Activated B cell treated with CpG ODN at 0.5 μM for 24 hours (primary cell): ENCODE results near the gene IPO9. TPM values are rescaled to one million over a fixed set of nuclear protein-coding genes. Genes with fewer than 3 reads are reported as not detected.

Experiments used
- ATAC-seq: fragments of 200-7000 bp; cut with Tn5 transposase; one replicate; pipeline ENCODE4 v1.10.0; 2021; ENCODE audit warnings: low read depth, mild to moderate bottlenecking, moderate library complexity
- CTCF ChIA-PET: fragments of 350-600 bp; sonication (Branson Sonifier 250); formaldehyde crosslinking; loops from one replicate; lab custom pipeline; 2021; ENCODE audit warnings: antibody characterized with exemption; lab: Charles Lee
- POLR2A ChIA-PET: fragments of 350-600 bp; sonication (Branson Sonifier 250); formaldehyde crosslinking; loops from one replicate; lab custom pipeline; 2021; ENCODE audit warnings: antibody characterized with exemption; lab: Charles Lee
- DNase-seq: peaks from one replicate; pipeline ENCODE4 v3.0.0; 2022
- H3K27ac Mint-ChIP-seq: one replicate; pipeline ENCODE4 v1.8.0; 2020; ENCODE audit warnings: mixed read lengths
- H3K27me3 Mint-ChIP-seq: one replicate; pipeline ENCODE4 v1.8.0; 2021; ENCODE audit warnings: mixed read lengths
- H3K36me3 Mint-ChIP-seq: one replicate; pipeline ENCODE4 v1.8.0; 2021; ENCODE audit warnings: low read depth, mixed read lengths
- H3K4me1 Mint-ChIP-seq: one replicate; pipeline ENCODE4 v1.8.0; 2021; ENCODE audit warnings: mixed read lengths
- H3K4me3 Mint-ChIP-seq: one replicate; pipeline ENCODE4 v1.8.0; 2020; ENCODE audit warnings: mild to moderate bottlenecking, mixed read lengths
- H3K9me3 Mint-ChIP-seq: one replicate; pipeline ENCODE4 v1.8.0; 2020; ENCODE audit warnings: mixed read lengths
- CTCF ChIP-seq: fragments of 200-600 bp; IDR thresholded peaks from one replicate; pipeline ENCODE4 v1.8.0; 2022; ENCODE audit warnings: antibody characterized with exemption, mild to moderate bottlenecking
- intact Hi-C: fragments of 100-400 bp; cut with micrococcal nuclease; formaldehyde crosslinking; loops from one replicate; pipeline ENCODE4 v1.15.1; 2024
- total RNA-seq: library from RNA; stranded (reverse); gene quantifications from 2 replicates; pipeline ENCODE4 v1.2.3, GENCODE V29; 2022

Gene IPO9
- total RNA-seq, 1 donor from 2014 or later = 48.2 TPM

GRCh38 chr1:201907621-201908020 is 78.7 kb downstream of the IPO9 start:
- ATAC-seq (no peak), DNase-seq (no peak)
- H3K9me3 Mint-ChIP-seq = no peaks in the 10 kb centered on the region
- no peak for TF ChIP-seq CTCF
- no peaks in the 10 kb centered on the region for H3K4me1 Mint-ChIP-seq
- H3K4me3 Mint-ChIP-seq = no peak overlapping the region
- H3K27ac Mint-ChIP-seq = no peak overlapping the region
- H3K27me3 Mint-ChIP-seq = peaks cover 2% of the 10 kb centered on the region
- H3K36me3 Mint-ChIP-seq = no peaks in the 10 kb centered on the region
- POLR2A ChIA-PET = interaction anchor here (0.6 kb wide), 1 partner anchor 12 kb away, joined by 3 read pairs; no protein-coding TSS in a partner anchor
- CTCF ChIA-PET = no interaction called here
- intact Hi-C loops = no loop called here

- ChIA-PET POLR2A (no interaction called here), CTCF (interaction anchor here (1.6 kb wide), 1 partner anchor 17 kb away, joined by 3 read pairs; no protein-coding TSS in a partner anchor)
- Mint-ChIP-seq H3K4me1 (no peaks in the 10 kb centered on the region), H3K4me3 (no peak overlapping the region), H3K9me3 (no peaks in the 10 kb centered on the region), H3K27ac (no peak overlapping the region), H3K27me3 (peaks cover 4% of the 10 kb centered on the region), H3K36me3 (no peaks in the 10 kb centered on the region)
- TF ChIP-seq CTCF = no peak
- ATAC-seq = no peak
- DNase-seq = no peak
- intact Hi-C loops = no loop called here
Observed at GRCh38 chr1:201911826-201912571, 83.0 kb downstream of the IPO9 start.

GRCh38 chr1:201912832-201913231 is 83.9 kb downstream of the IPO9 start:
- ATAC-seq (no peak), DNase-seq (no peak)
- Mint-ChIP-seq H3K4me1 (no peaks in the 10 kb centered on the region), H3K4me3 (no peak overlapping the region), H3K9me3 (no peaks in the 10 kb centered on the region), H3K36me3 (no peaks in the 10 kb centered on the region), H3K27ac (no peak overlapping the region), H3K27me3 (peaks cover 4% of the 10 kb centered on the region)
- no peak for TF ChIP-seq CTCF
- ChIA-PET POLR2A (no interaction called here), CTCF (interaction anchor here (1.6 kb wide), 1 partner anchor 17 kb away, joined by 3 read pairs; no protein-coding TSS in a partner anchor)
- intact Hi-C loops = no loop called here

- Mint-ChIP-seq H3K27me3 (peaks cover 6% of the 10 kb centered on the region), H3K4me3 (no peak overlapping the region), H3K9me3 (no peaks in the 10 kb centered on the region), H3K4me1 (no peaks in the 10 kb centered on the region), H3K27ac (no peak overlapping the region), H3K36me3 (no peaks in the 10 kb centered on the region)
- ChIA-PET POLR2A (no interaction called here), CTCF (no interaction called here)
- no peak for ATAC-seq
- intact Hi-C loops = no loop called here
- TF ChIP-seq CTCF = no peak
- DNase-seq = no peak
Observed at GRCh38 chr1:201914456-201915235, 85.7 kb downstream of the IPO9 start.

GRCh38 chr1:201916649-201917249 is 87.8 kb downstream of the IPO9 start:
- Mint-ChIP-seq H3K27ac (no peak overlapping the region), H3K4me1 (no peaks in the 10 kb centered on the region), H3K9me3 (no peaks in the 10 kb centered on the region), H3K27me3 (peaks cover 11% of the 10 kb centered on the region), H3K4me3 (no peak overlapping the region), H3K36me3 (no peaks in the 10 kb centered on the region)
- POLR2A ChIA-PET = no interaction called here
- intact Hi-C loops = no loop called here
- no peak for TF ChIP-seq CTCF
- CTCF ChIA-PET = no interaction called here
- ATAC-seq = no peak
- no peak for DNase-seq
